Measurements from ENCODE around the gene CPEB4. TPM values are rescaled to one million over a fixed set of nuclear protein-coding genes. Genes with fewer than 3 reads are reported as not detected.

The CPEB4 gene
- total and polyA plus RNA-seq, 7 donors: 30.4 to 262 (median 95.0) TPM

DNA sequence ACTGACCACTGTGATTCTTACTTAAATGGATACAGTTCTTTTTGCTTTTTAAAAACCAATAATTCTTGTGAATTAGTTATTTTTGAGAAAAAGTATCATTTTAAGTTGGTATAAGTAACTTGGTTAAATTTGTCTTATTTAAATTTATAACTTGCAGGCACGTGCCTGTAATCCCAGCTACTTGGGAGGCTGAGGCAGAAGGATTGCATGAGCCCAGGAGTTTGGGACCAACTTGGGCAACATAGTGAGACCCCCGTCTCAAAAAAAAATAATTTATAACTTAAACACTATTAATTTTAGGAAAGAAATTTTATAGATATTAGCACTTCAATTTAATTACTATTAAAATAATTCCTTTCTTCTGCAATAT, 5.0 kb downstream of the CPEB4 start:
- intact Hi-C loops (cut with DNase I): loop anchor here (5.0 kb wide), 3 partner anchors 69 to 131 kb away; no protein-coding TSS in a partner anchor
- H3K4me1 ChIP-seq: peaks cover 15% of the 10 kb centered on the region
- 41 to 68% (median 52%) methylated on average over 2 of the region's 2 CpGs for WGBS, 3 donors
- no peak for TF ChIP-seq CTCF (IDR thresholded peaks at IDR 0.05)
- no peaks in the 10 kb centered on the region for H3K27me3 ChIP-seq (ENCODE audit: insufficient read depth in 3 of 3, low read length in 2 of 3)
- ATAC-seq (no peak), DNase-seq (no peak)
- H3K36me3 ChIP-seq (ENCODE audit: insufficient read depth in 1 of 2, low read depth in 1 of 2): no peaks in the 10 kb centered on the region
- peak overlapping the region; percentile 94 for H3K27ac ChIP-seq
- peak overlapping the region; percentile 86 for H3K4me3 ChIP-seq
- H3K9me3 ChIP-seq: no peaks in the 10 kb centered on the region

- H3K4me3 ChIP-seq: peak overlapping the region; percentile 86
- no peaks in the 10 kb centered on the region for H3K36me3 ChIP-seq (ENCODE audit: insufficient read depth in 1 of 2, low read depth in 1 of 2)
- no peaks in the 10 kb centered on the region for H3K27me3 ChIP-seq (ENCODE audit: insufficient read depth in 3 of 3, low read length in 2 of 3)
- 71 to 80% (median 75%) methylated on average over 5 of the region's 5 CpGs for WGBS, 3 donors
- no peak for TF ChIP-seq CTCF (IDR thresholded peaks at IDR 0.05)
- H3K4me1 ChIP-seq: peaks cover 22% of the 10 kb centered on the region
- H3K9me3 ChIP-seq: no peaks in the 10 kb centered on the region
- no peak for ATAC-seq
- H3K27ac ChIP-seq: peak overlapping the region; percentile 94
- DNase-seq: no peak
- intact Hi-C loops (cut with DNase I): no loop called here
These were observed 7.4 kb downstream of the CPEB4 start for GRCh38 chr5:173895401-173896165.

DNA sequence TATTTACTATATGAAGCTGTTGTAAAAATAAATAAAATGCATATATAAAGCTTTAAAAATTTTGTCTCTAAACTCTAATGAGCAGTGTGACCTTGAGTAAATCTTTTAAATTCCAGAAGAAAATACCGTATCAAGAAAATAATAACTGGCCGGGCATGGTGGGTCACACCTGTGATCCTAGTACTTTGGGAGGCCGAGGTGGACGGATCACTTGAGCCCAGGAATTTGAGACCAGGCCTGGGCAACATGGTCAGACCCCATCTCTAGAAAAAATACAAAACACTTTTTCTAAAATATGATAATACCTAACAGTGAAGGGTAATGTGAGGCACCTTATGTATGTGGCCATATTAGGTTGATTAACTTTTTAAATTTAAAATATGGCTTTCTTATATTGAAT, 8.5 kb downstream of the CPEB4 start:
- peak overlapping the region; percentile 94 for H3K27ac ChIP-seq
- WGBS, 3 donors: 41 to 88% (median 52%) methylated on average over 4 of the region's 4 CpGs
- peaks cover 31% of the 10 kb centered on the region for H3K4me1 ChIP-seq
- no peaks in the 10 kb centered on the region for H3K27me3 ChIP-seq (ENCODE audit: insufficient read depth in 3 of 3, low read length in 2 of 3)
- H3K4me3 ChIP-seq: no peak overlapping the region
- TF ChIP-seq CTCF (IDR thresholded peaks at IDR 0.05): no peak
- no peaks in the 10 kb centered on the region for H3K36me3 ChIP-seq (ENCODE audit: insufficient read depth in 1 of 2, low read depth in 1 of 2)
- intact Hi-C loops (cut with DNase I): no loop called here
- no peaks in the 10 kb centered on the region for H3K9me3 ChIP-seq
- DNase-seq (no peak), ATAC-seq (no peak)

DNA sequence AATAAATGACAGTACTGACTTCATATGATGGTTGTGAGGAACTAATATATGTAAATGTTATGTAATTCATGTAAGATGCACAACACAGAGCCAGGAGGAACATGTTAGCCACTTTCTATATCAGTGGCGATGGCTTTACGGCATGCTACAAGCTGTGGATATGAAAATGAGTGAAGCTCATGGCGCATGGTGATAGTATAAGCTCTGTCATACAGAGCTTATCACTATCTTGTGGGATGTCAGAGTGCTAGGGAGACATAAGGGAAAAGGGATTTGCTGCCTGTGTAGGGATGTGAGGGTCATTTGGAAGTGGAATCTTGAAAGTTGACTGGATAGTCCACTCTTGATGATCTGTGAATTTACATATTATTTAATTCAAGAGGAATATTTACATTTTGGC, 13.6 kb downstream of the CPEB4 start:
- peak overlapping the region; percentile 71 for H3K27ac ChIP-seq
- H3K27me3 ChIP-seq (ENCODE audit: insufficient read depth in 3 of 3, low read length in 2 of 3): no peaks in the 10 kb centered on the region
- intact Hi-C loops (cut with DNase I): no loop called here
- H3K9me3 ChIP-seq: no peaks in the 10 kb centered on the region
- H3K4me1 ChIP-seq: peaks cover 72% of the 10 kb centered on the region
- no peaks in the 10 kb centered on the region for H3K36me3 ChIP-seq (ENCODE audit: insufficient read depth in 1 of 2, low read depth in 1 of 2)
- ATAC-seq (peak in 1 of 4 donors; percentile 18), DNase-seq (no peak)
- no peak for TF ChIP-seq CTCF (IDR thresholded peaks at IDR 0.05)
- 96 to 97% (median 96%) methylated on average over 3 of the region's 3 CpGs for WGBS, 3 donors
- peak overlapping the region; percentile 6 for H3K4me3 ChIP-seq

GRCh38 chr5:173902334-173902733, 14.2 kb downstream of the CPEB4 start:
- Histone ChIP-seq H3K9me3 (no peaks in the 10 kb centered on the region), H3K27ac (peak overlapping the region; percentile 71), H3K4me1 (peaks cover 73% of the 10 kb centered on the region), H3K27me3 (ENCODE audit: insufficient read depth in 3 of 3, low read length in 2 of 3) (no peaks in the 10 kb centered on the region), H3K4me3 (peak overlapping the region; percentile 9), H3K36me3 (ENCODE audit: insufficient read depth in 1 of 2, low read depth in 1 of 2) (no peaks in the 10 kb centered on the region)
- DNase-seq (no peak), ATAC-seq (peak in 3 of 4 donors; percentile 28 to 38 (median 33))
- 84 to 92% (median 84%) methylated on average over 1 of the region's 1 CpG for WGBS, 3 donors
- intact Hi-C loops (cut with DNase I): no loop called here
- TF ChIP-seq CTCF (IDR thresholded peaks at IDR 0.05): no peak

Measured in psoas muscle (tissue), 8 donors.